ENCODE results near the gene ZFYVE21.
A peak's percentile ranks its signal among the peaks of the same experiment; 100 is the strongest.

ZFYVE21 gene

DNA sequence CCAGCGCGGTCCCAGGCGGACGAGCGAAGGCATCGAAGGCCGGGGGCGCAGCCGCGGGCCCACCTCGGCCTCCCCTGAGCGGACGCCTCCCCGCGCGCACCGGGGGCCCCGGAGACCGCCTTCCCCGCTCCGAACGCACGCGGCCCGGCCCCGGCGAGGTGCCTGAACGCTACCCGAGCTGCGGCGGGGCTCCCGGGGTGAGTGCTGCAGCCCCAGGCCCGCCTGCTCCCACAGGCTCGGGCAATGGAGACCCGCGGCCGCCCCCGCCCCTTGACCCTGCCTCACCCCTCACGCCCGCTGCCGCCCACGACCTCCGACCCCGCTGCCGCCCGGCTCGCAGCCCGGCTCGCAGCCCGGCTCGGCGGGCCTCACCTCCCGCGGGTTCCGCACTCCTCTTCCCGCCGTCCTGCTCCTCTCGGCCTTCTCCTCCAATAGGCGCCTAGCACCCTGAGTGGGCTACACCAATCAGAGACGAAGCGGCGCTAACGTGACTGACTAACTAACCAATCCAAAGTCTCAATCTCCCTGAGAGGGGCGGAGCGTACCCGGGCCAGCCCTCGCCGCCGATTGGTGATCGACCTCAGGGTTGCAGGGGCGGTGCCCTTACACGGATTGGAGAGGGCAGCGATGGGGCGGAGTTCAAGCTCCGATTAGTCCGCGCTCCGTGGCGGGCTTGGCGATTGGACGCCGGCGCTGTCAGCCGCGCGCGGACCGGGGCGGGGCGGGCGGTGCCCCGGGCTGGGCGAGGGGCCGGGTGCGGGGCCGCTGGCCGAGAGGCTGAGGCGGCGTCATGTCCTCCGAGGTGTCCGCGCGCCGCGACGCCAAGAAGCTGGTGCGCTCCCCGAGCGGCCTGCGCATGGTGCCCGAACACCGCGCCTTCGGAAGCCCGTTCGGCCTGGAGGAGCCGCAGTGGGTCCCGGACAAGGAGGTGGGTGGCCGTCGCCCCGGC lies at the start of gene ZFYVE21, which contains the start of gene XRCC3:
Gene ZFYVE21 (plus strand): TSS at position 759 of the 949 bp plus-strand sequence. CDS start 32 bp downstream, at position 791.
Gene XRCC3 (minus strand): TSS at position 400 of the 949 bp plus-strand sequence. CDS start 4,364 bp downstream, outside the sequence.
- peaks cover 69% of the 10 kb centered on the region for H3K4me1 Mint-ChIP-seq
- peak within 1 kb of the TSS; percentile 89 for H3K27ac Mint-ChIP-seq
- peak; percentile 99 for DNase-seq
- H3K9me3 Mint-ChIP-seq: no peaks in the 10 kb centered on the region
- TF ChIP-seq CTCF (IDR thresholded peaks at IDR 0.05): no peak
- peaks cover 18% of the 10 kb centered on the region for H3K36me3 Mint-ChIP-seq (ENCODE audit: low read depth)
- H3K27me3 Mint-ChIP-seq (ENCODE audit: low read depth, poor library complexity): no peaks in the 10 kb centered on the region
- peak within 1 kb of the TSS; percentile 87 for H3K4me3 Mint-ChIP-seq

- TF ChIP-seq CTCF (IDR thresholded peaks at IDR 0.05): no peak
- Mint-ChIP-seq H3K36me3 (ENCODE audit: low read depth) (peaks cover 65% of the 10 kb centered on the region), H3K27ac (no peak overlapping the region), H3K9me3 (no peaks in the 10 kb centered on the region), H3K4me3 (no peak overlapping the region), H3K27me3 (ENCODE audit: low read depth, poor library complexity) (no peaks in the 10 kb centered on the region), H3K4me1 (peaks cover 14% of the 10 kb centered on the region)
- DNase-seq: no peak
These were observed 47.9 kb upstream of the ZFYVE21 start for GRCh38 chr14:103667671-103668070.

DNA sequence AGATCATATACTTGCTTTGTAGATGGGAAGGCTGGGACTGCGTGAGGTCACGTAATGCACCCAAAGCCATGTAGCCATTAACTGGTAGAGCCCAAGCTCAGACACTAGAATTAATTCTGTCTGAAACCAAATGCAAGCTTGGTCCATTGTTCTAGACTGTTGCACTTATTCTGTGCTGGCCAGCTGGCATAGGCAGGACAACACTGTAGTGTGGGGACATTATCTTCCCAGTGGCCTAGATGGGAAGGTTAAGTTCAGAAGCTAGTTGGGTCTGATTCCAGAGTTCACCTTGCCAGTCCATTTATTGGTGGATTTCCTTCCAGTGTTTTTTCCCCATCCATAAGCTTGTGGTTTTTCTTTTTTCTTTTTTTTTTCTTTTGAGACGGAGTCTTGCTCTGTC lies 47.5 kb upstream of the ZFYVE21 start:
- Mint-ChIP-seq H3K27me3 (ENCODE audit: low read depth, poor library complexity) (no peaks in the 10 kb centered on the region), H3K27ac (peak overlapping the region; percentile 36), H3K4me1 (peaks cover 14% of the 10 kb centered on the region), H3K36me3 (ENCODE audit: low read depth) (peaks cover 68% of the 10 kb centered on the region), H3K9me3 (no peaks in the 10 kb centered on the region), H3K4me3 (no peak overlapping the region)
- DNase-seq: no peak
- no peak for TF ChIP-seq CTCF (IDR thresholded peaks at IDR 0.05)

GRCh38 chr14:103669370-103669769 lies 46.2 kb upstream of the ZFYVE21 start:
- no peaks in the 10 kb centered on the region for H3K9me3 Mint-ChIP-seq
- no peak for DNase-seq
- H3K36me3 Mint-ChIP-seq (ENCODE audit: low read depth): peaks cover 65% of the 10 kb centered on the region
- H3K4me3 Mint-ChIP-seq: no peak overlapping the region
- peaks cover 14% of the 10 kb centered on the region for H3K4me1 Mint-ChIP-seq
- TF ChIP-seq CTCF (IDR thresholded peaks at IDR 0.05): no peak
- H3K27me3 Mint-ChIP-seq (ENCODE audit: low read depth, poor library complexity): no peaks in the 10 kb centered on the region
- no peak overlapping the region for H3K27ac Mint-ChIP-seq

DNA sequence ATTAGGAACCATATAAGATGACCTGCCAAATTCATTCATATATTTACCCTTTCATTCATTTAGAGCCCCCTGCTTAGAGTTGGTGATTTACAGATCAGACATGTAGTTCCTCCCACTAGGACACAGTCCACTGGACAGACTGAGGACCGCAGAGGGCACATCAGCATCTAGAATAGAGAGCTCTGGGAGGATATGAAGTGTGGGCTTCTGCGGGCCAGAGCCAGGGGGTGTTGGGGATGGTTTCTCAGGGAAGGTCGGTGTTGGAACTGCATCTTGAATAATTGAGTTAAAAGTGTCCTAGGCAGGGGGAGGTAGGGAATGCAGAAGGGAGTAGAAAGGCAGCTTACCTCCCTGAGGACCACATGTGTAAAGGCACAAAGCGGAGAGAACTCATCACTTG lies 43.7 kb upstream of the ZFYVE21 start:
- no peak for TF ChIP-seq CTCF (IDR thresholded peaks at IDR 0.05)
- Mint-ChIP-seq H3K4me3 (no peak overlapping the region), H3K9me3 (no peaks in the 10 kb centered on the region), H3K36me3 (ENCODE audit: low read depth) (peaks cover 65% of the 10 kb centered on the region), H3K27ac (peak overlapping the region; percentile 80), H3K27me3 (ENCODE audit: low read depth, poor library complexity) (no peaks in the 10 kb centered on the region), H3K4me1 (peaks cover 14% of the 10 kb centered on the region)
- DNase-seq: no peak
